HCT116 (cell line): ENCODE results near the gene SLC24A3. TPM values are rescaled to one million over a fixed set of nuclear protein-coding genes. Genes with fewer than 3 reads are reported as not detected.

Experiments used
- ATAC-seq: fragments of 200-7000 bp; cut with Tn5 transposase; 2 replicates; pipeline ENCODE4 v1.9.1; 2020; ENCODE audit warnings: mild to moderate bottlenecking, moderate library complexity
- BruUV-seq: library from RNA; stranded (reverse); fragments of 400-500 nt; replicated peaks from 2 replicates; lab custom pipeline; 2021; lab: Mats Ljungman, UMichigan
- CTCF ChIA-PET: fragments of 300-600 bp; sonication (Branson Sonifier 250); formaldehyde crosslinking; loops from one replicate; lab custom pipeline; 2021; ENCODE audit warnings: antibody characterized with exemption; lab: Charles Lee
- POLR2A ChIA-PET: fragments of 300-600, 350-600 bp; sonication (Branson Sonifier 250); formaldehyde crosslinking; loops from one replicate; lab custom pipeline; 2021; ENCODE audit warnings: antibody characterized with exemption; lab: Charles Lee
- RAD21 ChIA-PET, 2 experiments: fragments of 300-600 bp; sonication (Branson Sonifier 250); formaldehyde crosslinking; loops; one replicate each; lab custom pipeline; 2023; ENCODE audit warnings: low total read pairs in 2 of 2; ENCODE audit not compliant: uncharacterized antibody in 2 of 2, unreplicated experiment in 2 of 2, low non-redundant PET in 1 of 2; lab: Charles Lee
- DNase-seq: peaks from one replicate; pipeline ENCODE4 v3.0.0-alpha.2; 2010; ENCODE audit warnings: low read depth, low spot score
- H2AFZ ChIP-seq: fragments of 200-600 bp; shearing (Covaris generic), sonication (generic); 2 replicates; pipeline ENCODE4 v1.6.1; 2017; ENCODE audit warnings: low read depth, mixed run types, mixed read lengths, antibody characterized with exemption, low read length; ENCODE audit not compliant: poor library complexity, severe bottlenecking
- H3K27ac ChIP-seq: 2 replicates; pipeline ENCODE4 v1.5.1; 2012; ENCODE audit warnings: low read depth, low read length
- H3K27me3 ChIP-seq: fragments of 200-600 bp; sonication (generic); 2 replicates; pipeline ENCODE4 v1.6.1; 2016; ENCODE audit warnings: mixed run types, low read length, mixed read lengths; ENCODE audit not compliant: insufficient read depth
- H3K36me3 ChIP-seq, 2 experiments: fragments of 200-500 bp in 1 of 2; fragments of 200-600 bp in 1 of 2; sonication (Bioruptor generic) in 1 of 2; sonication (generic) in 1 of 2; 2 replicates each; pipeline versions ENCODE4 v1.5.1 to v1.6.1; 2014 to 2016; ENCODE audit warnings: low read length in 2 of 2, inconsistent platforms in 1 of 2, mixed read lengths in 1 of 2, mixed run types in 1 of 2; ENCODE audit not compliant: insufficient read depth in 2 of 2, control insufficient read depth in 1 of 2
- H3K4me1 ChIP-seq, 2 experiments: fragments of 200-600 bp in 1 of 2; sonication (generic) in 1 of 2; 2 replicates each; pipeline versions ENCODE4 v1.5.1 to v1.6.1; 2012 to 2017; ENCODE audit warnings: low read length in 2 of 2, inconsistent platforms in 1 of 2, mild to moderate bottlenecking in 1 of 2, mixed read lengths in 1 of 2, mixed run types in 1 of 2, moderate library complexity in 1 of 2; ENCODE audit not compliant: insufficient read depth in 2 of 2, control insufficient read depth in 1 of 2
- H3K4me2 ChIP-seq: fragments of 200-600 bp; sonication (generic); 2 replicates; pipeline ENCODE4 v1.6.1; 2017; ENCODE audit warnings: mixed run types, low read length, mixed read lengths
- H3K4me3 ChIP-seq, 2 experiments: fragments of 200-600 bp in 1 of 2; sonication (generic) in 1 of 2; replicated peaks in 1 of 2; 2 replicates each; pipeline ENCODE4 v1.5.1; 2011 to 2016; ENCODE audit warnings: low read length in 2 of 2, control low read depth in 1 of 2, low read depth in 1 of 2, mild to moderate bottlenecking in 1 of 2, mixed read lengths in 1 of 2, mixed run types in 1 of 2
- H3K79me2 ChIP-seq: fragments of 200-600 bp; sonication (generic); 2 replicates; pipeline ENCODE4 v1.6.1; 2017; ENCODE audit warnings: mild to moderate bottlenecking, mixed run types, low read length, moderate library complexity, mixed read lengths; ENCODE audit not compliant: insufficient read depth
- H3K9ac ChIP-seq: fragments of 200-600 bp; sonication (generic); 2 replicates; pipeline ENCODE4 v1.6.1; 2016; ENCODE audit warnings: low read length, mixed read lengths
- H3K9me2 ChIP-seq: fragments of 200-600 bp; sonication (generic), shearing (Covaris generic); 2 replicates; pipeline ENCODE4 v1.6.1; 2017; ENCODE audit warnings: mixed run types, mild to moderate bottlenecking, moderate library complexity; ENCODE audit not compliant: insufficient read depth
- H3K9me3 ChIP-seq, 2 experiments: fragments of 200-500 bp in 1 of 2; fragments of 200-600 bp in 1 of 2; sonication (Bioruptor generic) in 1 of 2; sonication (generic) in 1 of 2; 2 replicates each; pipeline ENCODE4 v1.6.1; 2014 to 2017; ENCODE audit warnings: low read length in 2 of 2, mixed read lengths in 2 of 2, inconsistent platforms in 1 of 2, low read depth in 1 of 2, mild to moderate bottlenecking in 1 of 2, mixed run types in 1 of 2, moderate library complexity in 1 of 2; ENCODE audit not compliant: control insufficient read depth in 1 of 2, insufficient read depth in 1 of 2
- H4K20me1 ChIP-seq: fragments of 200-600 bp; sonication (generic), shearing (Covaris generic); 2 replicates; pipeline ENCODE4 v1.6.1; 2017; ENCODE audit warnings: mixed run types, mild to moderate bottlenecking, moderate library complexity; ENCODE audit not compliant: insufficient read depth
- CBX3 ChIP-seq: IDR thresholded peaks from 2 replicates; pipeline ENCODE4 v1.6.1; 2012; ENCODE audit warnings: low read depth
- CTCF ChIP-seq, 3 experiments: fragments of 200-600 bp in 1 of 3; sonication (generic) in 1 of 3; IDR thresholded peaks in 2 of 3; conservative IDR thresholded peaks in 1 of 3; 2 replicates each; pipeline ENCODE4 v1.5.1; 2012 to 2017; ENCODE audit warnings: low read depth in 2 of 3, low read length in 2 of 3, antibody characterized with exemption in 1 of 3, borderline replicate concordance in 1 of 3, control low read depth in 1 of 3, mild to moderate bottlenecking in 1 of 3, mixed read lengths in 1 of 3, mixed run types in 1 of 3, moderate library complexity in 1 of 3; ENCODE audit not compliant: insufficient read depth in 1 of 3
- EGR1 ChIP-seq: IDR thresholded peaks from 2 replicates; pipeline ENCODE4 v1.6.1; 2012; ENCODE audit warnings: low read depth
- ELF1 ChIP-seq: IDR thresholded peaks from 2 replicates; pipeline ENCODE4 v1.6.1; 2012; ENCODE audit warnings: low read depth, borderline replicate concordance
- EZH2 ChIP-seq: fragments of 200-600 bp; sonication (generic); IDR thresholded peaks from 2 replicates; pipeline ENCODE4 v1.6.1; 2017; ENCODE audit warnings: antibody characterized with exemption, mixed run types
- FOSL1 ChIP-seq: IDR thresholded peaks from 2 replicates; pipeline ENCODE4 v1.6.1; 2012; ENCODE audit warnings: low read depth
- JUND ChIP-seq: IDR thresholded peaks from 2 replicates; pipeline ENCODE4 v1.6.1; 2012
- POLR2AphosphoS5 ChIP-seq: IDR thresholded peaks from 2 replicates; pipeline ENCODE4 v1.6.1; 2011; ENCODE audit warnings: mild to moderate bottlenecking, low read depth, low read length, moderate library complexity
- YY1 ChIP-seq: IDR thresholded peaks from 2 replicates; pipeline ENCODE4 v1.6.1; 2011; ENCODE audit warnings: low read length, low read depth, moderate library complexity, mild to moderate bottlenecking; ENCODE audit not compliant: insufficient replicate concordance; ENCODE audit errors: extremely low read depth
- ZFX ChIP-seq: fragments of 450-650 bp; IDR thresholded peaks from 2 replicates; pipeline ENCODE4 v1.6.1; 2017
- ZNF274 ChIP-seq: fragments of 200-500 bp; sonication (Bioruptor generic); IDR thresholded peaks from 2 replicates; pipeline ENCODE4 v1.6.1; 2014; ENCODE audit warnings: mild to moderate bottlenecking, low read depth, low read length, inconsistent platforms
- intact Hi-C: fragments of 100-400 bp; cut with micrococcal nuclease; formaldehyde crosslinking; loops from 2 replicates; pipeline ENCODE4 v1.10.0; 2022
- total RNA-seq: library from RNA; stranded (reverse); gene quantifications from one replicate; pipeline ENCODE4 v1.2.1, GENCODE V29; 2021; ENCODE audit not compliant: unreplicated experiment

SLC24A3 gene
- total RNA-seq, 1 experiment from 2014 or later = not detected

DNA sequence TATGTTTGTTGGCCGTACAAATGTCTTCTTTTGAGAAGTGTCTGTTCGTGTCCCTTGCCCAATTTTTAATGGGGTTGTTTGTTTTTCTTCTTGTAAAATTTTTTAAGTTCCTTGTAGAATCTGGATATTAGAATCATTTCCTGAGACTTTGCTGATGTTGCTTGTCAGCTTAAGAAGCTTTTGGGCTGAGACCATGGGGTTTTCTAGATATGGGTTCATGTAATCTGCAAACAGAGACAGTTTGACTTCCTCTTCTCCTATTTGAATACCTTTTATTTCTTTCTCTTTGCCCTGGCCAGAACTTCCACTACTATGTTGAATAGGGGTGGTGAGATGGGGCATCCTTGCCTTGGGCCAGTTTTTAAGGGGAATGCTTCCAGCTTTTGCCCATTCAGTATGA is 82.6 kb downstream of the SLC24A3 start:
- H3K9me2 ChIP-seq = no peaks in the 10 kb centered on the region
- TF ChIP-seq CTCF (IDR thresholded peaks at IDR 0.05 in 2 of 3, conservative IDR thresholded peaks at IDR 0.05 in 1 of 3; ENCODE audit: borderline replicate concordance in 1 of 3, insufficient read depth in 1 of 3, low read depth in 2 of 3, low read length in 2 of 3) (no peak), ZNF274 (no peak), YY1 (no peak), FOSL1 (no peak), EZH2 (no peak), JUND (no peak), POLR2AphosphoS5 (no peak), ZFX (no peak), EGR1 (no peak)
- H2AFZ ChIP-seq = no peak overlapping the region
- no peak for DNase-seq
- ATAC-seq = no peak
- H3K79me2 ChIP-seq = no peaks in the 10 kb centered on the region
- peaks cover 0 to 10% of the 10 kb centered on the region in 2 experiments; a peak in 1 of 4 replicates for H3K9me3 ChIP-seq
- intact Hi-C loops = no loop called here
- RAD21 ChIA-PET = no interaction called here
- no peak overlapping the region for H3K9ac ChIP-seq
- no peak overlapping the region for H3K27ac ChIP-seq
- H3K27me3 ChIP-seq = no peaks in the 10 kb centered on the region
- H3K4me1 ChIP-seq = no peaks in the 10 kb centered on the region
- CTCF ChIA-PET = no interaction called here
- no peaks in the 10 kb centered on the region for H4K20me1 ChIP-seq
- H3K4me3 ChIP-seq = no peak overlapping the region
- BruUV-seq = no TSS peak
- no peak overlapping the region for H3K4me2 ChIP-seq
- POLR2A ChIA-PET = no interaction called here
- no peaks in the 10 kb centered on the region for H3K36me3 ChIP-seq

DNA sequence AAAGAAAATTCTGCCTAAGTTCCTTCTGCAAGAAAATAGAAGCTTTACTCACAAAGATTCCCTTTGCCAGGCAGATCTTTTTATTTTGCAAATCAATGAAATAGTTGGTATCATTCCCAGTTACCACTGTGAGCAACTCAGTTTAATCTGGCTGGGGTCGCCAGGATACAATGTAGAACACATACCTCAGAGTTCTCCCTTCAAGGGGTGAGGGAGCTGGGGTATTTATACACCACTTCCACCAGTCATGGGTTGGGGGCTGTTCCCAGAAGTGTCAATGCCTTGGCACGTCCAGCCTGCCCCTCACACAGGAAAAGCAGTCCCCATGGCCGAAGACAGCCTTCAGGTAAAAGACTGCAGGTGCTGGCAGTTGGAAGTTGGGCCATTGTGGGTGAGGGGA is 86.2 kb downstream of the SLC24A3 start:
- no peaks in the 10 kb centered on the region for H3K9me2 ChIP-seq
- no peak overlapping the region for H3K4me2 ChIP-seq
- no peak overlapping the region for H3K27ac ChIP-seq
- H2AFZ ChIP-seq = no peak overlapping the region
- H3K4me1 ChIP-seq = no peaks in the 10 kb centered on the region
- RAD21 ChIA-PET = no interaction called here
- H3K9me3 ChIP-seq = peaks cover 0 to 10% of the 10 kb centered on the region in 2 experiments; a peak in 1 of 4 replicates
- TF ChIP-seq CBX3 (no peak), FOSL1 (no peak), ELF1 (no peak)
- TF ChIP-seq, all 23 proteins: peak for 0
- BruUV-seq = no TSS peak
- POLR2A ChIA-PET = no interaction called here
- Histone ChIP-seq H3K79me2 (no peaks in the 10 kb centered on the region), H3K27me3 (no peaks in the 10 kb centered on the region), H4K20me1 (no peaks in the 10 kb centered on the region), H3K9ac (no peak overlapping the region), H3K4me3 (no peak overlapping the region), H3K36me3 (no peaks in the 10 kb centered on the region)
- DNase-seq (no peak), ATAC-seq (no peak)
- intact Hi-C loops = no loop called here
- CTCF ChIA-PET = no interaction called here
